ENCODE measurements around the gene CD69.

CD69 gene

GRCh38 chr12:9786726-9787717 is 26.3 kb upstream of the CD69 start:
- Histone ChIP-seq H3K9ac (ENCODE audit: low read length) (no peak overlapping the region), H2AFZ (ENCODE audit: low read length) (no peak overlapping the region), H4K20me1 (ENCODE audit: insufficient read depth, low read length) (no peaks in the 10 kb centered on the region), H3K79me2 (ENCODE audit: low read length) (no peaks in the 10 kb centered on the region), H3K4me3 (ENCODE audit: low read length) (no peak overlapping the region), H3K4me1 (ENCODE audit: low read length) (no peaks in the 10 kb centered on the region), H3K9me2 (replicated peaks; ENCODE audit: insufficient read depth, low read length) (no peaks in the 10 kb centered on the region), H3K4me2 (ENCODE audit: low read depth, low read length) (no peak overlapping the region), H3F3A (ENCODE audit: insufficient read depth, low read length) (no peaks in the 10 kb centered on the region), H3K27me3 (replicated peaks; ENCODE audit: insufficient read depth, low read length) (0 out of 2 replicates have a peak, but pooled peaks cover 5% of the 10 kb centered on the region), H3K36me3 (replicated peaks; ENCODE audit: insufficient read depth, low read length) (no peaks in the 10 kb centered on the region), H3K27ac (ENCODE audit: low read length) (no peak overlapping the region), H3K9me3 (replicated peaks; ENCODE audit: insufficient read depth, low read length) (no peaks in the 10 kb centered on the region)
- TF ChIP-seq EZH2phosphoT487 (IDR thresholded peaks at IDR 0.05; ENCODE audit: low read length): no peak
- no peak for TF ChIP-seq CTCF (IDR thresholded peaks at IDR 0.05; ENCODE audit: low read length)
- TF ChIP-seq EZH2 (optimal IDR thresholded peaks at IDR 0.05; ENCODE audit: low read depth, low read length): no peak
- DNase-seq: no peak

- no peak overlapping the region for H3K9ac ChIP-seq (ENCODE audit: low read length)
- no peaks in the 10 kb centered on the region for H3K9me2 ChIP-seq (replicated peaks; ENCODE audit: insufficient read depth, low read length)
- no peaks in the 10 kb centered on the region for H4K20me1 ChIP-seq (ENCODE audit: insufficient read depth, low read length)
- H3K79me2 ChIP-seq (ENCODE audit: low read length): no peaks in the 10 kb centered on the region
- no peak for TF ChIP-seq CTCF (IDR thresholded peaks at IDR 0.05; ENCODE audit: low read length)
- no peak for TF ChIP-seq EZH2phosphoT487 (IDR thresholded peaks at IDR 0.05; ENCODE audit: low read length)
- H3K27ac ChIP-seq (ENCODE audit: low read length): no peak overlapping the region
- DNase-seq: no peak
- no peak overlapping the region for H2AFZ ChIP-seq (ENCODE audit: low read length)
- H3F3A ChIP-seq (ENCODE audit: insufficient read depth, low read length): no peaks in the 10 kb centered on the region
- no peaks in the 10 kb centered on the region for H3K36me3 ChIP-seq (replicated peaks; ENCODE audit: insufficient read depth, low read length)
- H3K27me3 ChIP-seq (replicated peaks; ENCODE audit: insufficient read depth, low read length): no peaks in the 10 kb centered on the region
- no peak overlapping the region for H3K4me2 ChIP-seq (ENCODE audit: low read depth, low read length)
- H3K4me1 ChIP-seq (ENCODE audit: low read length): no peaks in the 10 kb centered on the region
- H3K9me3 ChIP-seq (replicated peaks; ENCODE audit: insufficient read depth, low read length): no peaks in the 10 kb centered on the region
- H3K4me3 ChIP-seq (ENCODE audit: low read length): no peak overlapping the region
Observed at GRCh38 chr12:9784816-9785215, 24.1 kb upstream of the CD69 start.

GRCh38 chr12:9784326-9784725 is 23.6 kb upstream of the CD69 start:
- no peaks in the 10 kb centered on the region for H3K9me2 ChIP-seq (replicated peaks; ENCODE audit: insufficient read depth, low read length)
- H2AFZ ChIP-seq (ENCODE audit: low read length): no peak overlapping the region
- H3K4me1 ChIP-seq (ENCODE audit: low read length): no peaks in the 10 kb centered on the region
- H3K79me2 ChIP-seq (ENCODE audit: low read length): no peaks in the 10 kb centered on the region
- no peaks in the 10 kb centered on the region for H3K9me3 ChIP-seq (replicated peaks; ENCODE audit: insufficient read depth, low read length)
- H3K9ac ChIP-seq (ENCODE audit: low read length): no peak overlapping the region
- no peak overlapping the region for H3K4me2 ChIP-seq (ENCODE audit: low read depth, low read length)
- DNase-seq: no peak
- H3K27me3 ChIP-seq (replicated peaks; ENCODE audit: insufficient read depth, low read length): no peaks in the 10 kb centered on the region
- no peak overlapping the region for H3K27ac ChIP-seq (ENCODE audit: low read length)
- no peaks in the 10 kb centered on the region for H3F3A ChIP-seq (ENCODE audit: insufficient read depth, low read length)
- TF ChIP-seq EZH2 (optimal IDR thresholded peaks at IDR 0.05; ENCODE audit: low read depth, low read length): no peak
- TF ChIP-seq CTCF (IDR thresholded peaks at IDR 0.05; ENCODE audit: low read length): no peak
- no peak for TF ChIP-seq EZH2phosphoT487 (IDR thresholded peaks at IDR 0.05; ENCODE audit: low read length)
- H3K36me3 ChIP-seq (replicated peaks; ENCODE audit: insufficient read depth, low read length): no peaks in the 10 kb centered on the region
- no peaks in the 10 kb centered on the region for H4K20me1 ChIP-seq (ENCODE audit: insufficient read depth, low read length)
- H3K4me3 ChIP-seq (ENCODE audit: low read length): no peak overlapping the region

Measured in MM.1S (cell line).